ENCODE results near the gene MSRB3. TPM values are rescaled to one million over a fixed set of nuclear protein-coding genes. Genes with fewer than 3 reads are reported as not detected.

MSRB3 gene
- total RNA-seq, 1 experiment from 2014 or later: 1.8 TPM

DNA sequence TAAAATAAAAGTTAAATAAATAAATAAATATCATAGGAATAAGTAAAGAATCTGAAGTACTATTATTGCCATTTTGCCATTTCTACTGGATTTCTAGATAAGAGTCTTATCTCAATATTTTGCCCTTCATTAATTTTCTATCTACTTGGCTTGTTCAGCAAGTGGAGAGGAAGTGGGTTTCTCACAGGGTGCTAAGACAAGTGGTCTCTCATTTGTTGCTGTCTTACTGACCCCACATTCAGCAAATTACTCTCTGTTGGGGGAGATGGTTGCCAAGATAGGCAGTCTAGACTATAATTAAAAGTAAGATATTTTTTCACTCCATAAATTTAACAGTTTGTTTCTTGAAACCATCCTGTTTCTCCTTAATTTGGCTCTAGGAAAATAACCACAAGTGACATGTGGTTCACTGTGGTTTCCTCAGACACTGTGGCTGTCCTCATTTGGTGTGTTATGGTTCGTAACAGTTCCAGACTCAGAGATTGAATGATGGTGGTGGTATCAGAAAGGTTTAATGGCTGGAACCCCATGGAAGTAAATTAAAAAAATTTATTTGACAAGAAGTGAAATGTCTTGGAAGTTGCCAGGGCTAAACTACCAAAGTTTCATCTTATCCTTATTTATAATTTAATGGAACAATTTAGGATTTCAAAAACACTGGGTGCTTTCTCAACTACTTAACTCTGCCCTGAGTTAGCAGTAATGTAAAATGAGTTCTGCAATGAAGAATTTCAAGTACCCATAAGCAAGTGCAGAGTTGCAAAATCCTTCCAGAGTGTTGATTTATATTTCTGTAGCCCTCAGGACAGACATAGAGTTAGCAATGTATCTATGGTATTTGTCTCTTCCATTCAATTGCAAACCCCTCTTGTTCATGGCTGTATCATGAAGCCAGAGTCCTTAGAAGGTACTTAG lies 214.8 kb downstream of the MSRB3 start:
- no peak for TF ChIP-seq TCF7 (CRISPR knock-in tag; IDR thresholded peaks at IDR 0.05; ENCODE audit: low read depth)
- TF ChIP-seq ZNF317 (CRISPR knock-in tag; IDR thresholded peaks at IDR 0.05; ENCODE audit: borderline replicate concordance, low read depth): no peak
- no peak for TF ChIP-seq EMX1 (CRISPR knock-in tag; IDR thresholded peaks at IDR 0.05)
- no peak for TF ChIP-seq SP1 (CRISPR knock-in tag; conservative IDR thresholded peaks at IDR 0.05)
- no peak for TF ChIP-seq ZNF232 (CRISPR knock-in tag; IDR thresholded peaks at IDR 0.05)
- Mint-ChIP-seq H3K4me1 (peaks cover 17% of the 10 kb centered on the region), H3K4me3 (no peak overlapping the region), H3K9me3 (peaks cover 6% of the 10 kb centered on the region), H3K36me3 (no peaks in the 10 kb centered on the region), H3K27ac (no peak overlapping the region), H3K27me3 (ENCODE audit: low read depth) (no peaks in the 10 kb centered on the region; the same call in 1 of the 2 replicates)
- ATAC-seq: no peak
- CTCF ChIA-PET: no interaction called here
- POLR2A ChIA-PET: no interaction called here
- DNase-seq (ENCODE audit: low spot score): no peak

DNA sequence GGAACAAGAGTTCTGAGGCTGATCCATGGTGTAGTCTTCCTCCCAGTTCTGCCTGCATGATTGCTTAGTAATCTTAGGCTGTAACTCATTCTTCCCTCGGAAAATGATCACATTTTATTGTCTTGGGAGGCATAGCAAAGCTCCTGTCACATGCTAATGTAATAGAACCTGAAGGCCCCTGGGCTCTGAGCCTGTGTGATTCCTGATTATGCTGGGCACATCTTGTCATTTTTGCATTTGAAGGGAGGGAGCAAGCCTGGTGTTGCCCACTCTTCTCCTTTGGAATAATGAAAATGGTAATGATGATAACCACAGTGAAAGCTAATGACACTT lies 215.4 kb downstream of the MSRB3 start:
- Mint-ChIP-seq H3K27ac (no peak overlapping the region), H3K4me1 (peaks cover 17% of the 10 kb centered on the region), H3K4me3 (no peak overlapping the region), H3K9me3 (peaks cover 6% of the 10 kb centered on the region), H3K27me3 (ENCODE audit: low read depth) (no peaks in the 10 kb centered on the region; the same call in 1 of the 2 replicates), H3K36me3 (no peaks in the 10 kb centered on the region)
- DNase-seq (ENCODE audit: low spot score): no peak
- ChIA-PET POLR2A (no interaction called here), CTCF (no interaction called here)
- ATAC-seq: no peak
- TF ChIP-seq SMAD3 (CRISPR knock-in tag; IDR thresholded peaks at IDR 0.05; ENCODE audit: borderline replicate concordance) (no peak), FOXJ3 (CRISPR knock-in tag; IDR thresholded peaks at IDR 0.05; ENCODE audit: borderline replicate concordance) (no peak), NR1H2 (CRISPR knock-in tag; IDR thresholded peaks at IDR 0.05) (no peak), NFYB (CRISPR knock-in tag; conservative IDR thresholded peaks at IDR 0.05; ENCODE audit: low read depth) (no peak), KAT7 (CRISPR knock-in tag; IDR thresholded peaks at IDR 0.05; ENCODE audit: borderline replicate concordance) (no peak)
- TF ChIP-seq, protein P1, sequence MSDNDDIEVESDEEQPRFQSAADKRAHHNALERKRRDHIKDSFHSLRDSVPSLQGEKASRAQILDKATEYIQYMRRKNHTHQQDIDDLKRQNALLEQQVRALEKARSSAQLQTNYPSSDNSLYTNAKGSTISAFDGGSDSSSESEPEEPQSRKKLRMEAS (CRISPR knock-in tag; IDR thresholded peaks at IDR 0.05): no peak

DNA sequence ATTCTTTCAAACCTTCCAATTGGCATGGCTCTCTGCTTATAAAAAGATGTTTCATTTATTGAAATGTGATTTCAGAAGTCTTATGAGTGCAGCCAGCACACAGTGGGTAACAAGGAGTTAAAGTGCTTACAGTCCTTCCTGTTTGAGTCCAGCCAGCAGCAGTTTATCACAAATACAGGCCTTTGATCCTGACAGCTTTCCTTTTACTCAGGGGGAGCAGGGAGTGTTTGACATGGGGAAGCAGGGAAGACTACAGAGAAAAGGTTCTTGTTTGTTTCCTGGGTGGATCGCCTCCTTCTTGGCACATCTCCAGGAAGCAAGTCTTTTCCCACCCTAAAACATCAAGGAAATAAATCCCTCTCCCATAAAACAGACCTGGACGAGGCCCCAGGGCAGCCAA lies 216.1 kb downstream of the MSRB3 start:
- ATAC-seq: no peak
- H3K4me3 Mint-ChIP-seq: no peak overlapping the region
- H3K4me1 Mint-ChIP-seq: peaks cover 17% of the 10 kb centered on the region
- H3K27me3 Mint-ChIP-seq (ENCODE audit: low read depth): no peaks in the 10 kb centered on the region; the same call in 1 of the 2 replicates
- DNase-seq (ENCODE audit: low spot score): no peak
- peaks cover 6% of the 10 kb centered on the region for H3K9me3 Mint-ChIP-seq
- no peak for TF ChIP-seq NFATC4 (CRISPR knock-in tag; IDR thresholded peaks at IDR 0.05)
- TF ChIP-seq TCF7 (CRISPR knock-in tag; IDR thresholded peaks at IDR 0.05; ENCODE audit: low read depth): no peak
- TF ChIP-seq, protein P2, sequence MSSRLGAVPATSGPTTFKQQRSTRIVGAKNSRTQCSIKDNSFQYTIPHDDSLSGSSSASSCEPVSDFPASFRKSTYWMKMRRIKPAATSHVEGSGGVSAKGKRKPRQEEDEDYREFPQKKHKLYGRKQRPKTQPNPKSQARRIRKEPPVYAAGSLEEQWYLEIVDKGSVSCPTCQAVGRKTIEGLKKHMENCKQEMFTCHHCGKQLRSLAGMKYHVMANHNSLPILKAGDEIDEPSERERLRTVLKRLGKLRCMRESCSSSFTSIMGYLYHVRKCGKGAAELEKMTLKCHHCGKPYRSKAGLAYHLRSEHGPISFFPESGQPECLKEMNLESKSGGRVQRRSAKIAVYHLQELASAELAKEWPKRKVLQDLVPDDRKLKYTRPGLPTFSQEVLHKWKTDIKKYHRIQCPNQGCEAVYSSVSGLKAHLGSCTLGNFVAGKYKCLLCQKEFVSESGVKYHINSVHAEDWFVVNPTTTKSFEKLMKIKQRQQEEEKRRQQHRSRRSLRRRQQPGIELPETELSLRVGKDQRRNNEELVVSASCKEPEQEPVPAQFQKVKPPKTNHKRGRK (CRISPR knock-in tag; IDR thresholded peaks at IDR 0.05; ENCODE audit: borderline replicate concordance): no peak
- no peak for TF ChIP-seq SP1 (CRISPR knock-in tag; conservative IDR thresholded peaks at IDR 0.05)
- TF ChIP-seq, protein P3, sequence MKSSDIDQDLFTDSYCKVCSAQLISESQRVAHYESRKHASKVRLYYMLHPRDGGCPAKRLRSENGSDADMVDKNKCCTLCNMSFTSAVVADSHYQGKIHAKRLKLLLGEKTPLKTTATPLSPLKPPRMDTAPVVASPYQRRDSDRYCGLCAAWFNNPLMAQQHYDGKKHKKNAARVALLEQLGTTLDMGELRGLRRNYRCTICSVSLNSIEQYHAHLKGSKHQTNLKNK (CRISPR knock-in tag; IDR thresholded peaks at IDR 0.05): no peak
- no peak for TF ChIP-seq ETV6 (CRISPR knock-in tag; IDR thresholded peaks at IDR 0.05)
- TF ChIP-seq, protein P4, sequence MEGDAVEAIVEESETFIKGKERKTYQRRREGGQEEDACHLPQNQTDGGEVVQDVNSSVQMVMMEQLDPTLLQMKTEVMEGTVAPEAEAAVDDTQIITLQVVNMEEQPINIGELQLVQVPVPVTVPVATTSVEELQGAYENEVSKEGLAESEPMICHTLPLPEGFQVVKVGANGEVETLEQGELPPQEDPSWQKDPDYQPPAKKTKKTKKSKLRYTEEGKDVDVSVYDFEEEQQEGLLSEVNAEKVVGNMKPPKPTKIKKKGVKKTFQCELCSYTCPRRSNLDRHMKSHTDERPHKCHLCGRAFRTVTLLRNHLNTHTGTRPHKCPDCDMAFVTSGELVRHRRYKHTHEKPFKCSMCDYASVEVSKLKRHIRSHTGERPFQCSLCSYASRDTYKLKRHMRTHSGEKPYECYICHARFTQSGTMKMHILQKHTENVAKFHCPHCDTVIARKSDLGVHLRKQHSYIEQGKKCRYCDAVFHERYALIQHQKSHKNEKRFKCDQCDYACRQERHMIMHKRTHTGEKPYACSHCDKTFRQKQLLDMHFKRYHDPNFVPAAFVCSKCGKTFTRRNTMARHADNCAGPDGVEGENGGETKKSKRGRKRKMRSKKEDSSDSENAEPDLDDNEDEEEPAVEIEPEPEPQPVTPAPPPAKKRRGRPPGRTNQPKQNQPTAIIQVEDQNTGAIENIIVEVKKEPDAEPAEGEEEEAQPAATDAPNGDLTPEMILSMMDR (IDR thresholded peaks at IDR 0.05): no peak
- no peak for TF ChIP-seq FOXJ3 (CRISPR knock-in tag; IDR thresholded peaks at IDR 0.05; ENCODE audit: borderline replicate concordance)
- no peak for TF ChIP-seq CREB1 (CRISPR knock-in tag; IDR thresholded peaks at IDR 0.05)
- TF ChIP-seq HMGA2 (CRISPR knock-in tag; IDR thresholded peaks at IDR 0.05): no peak
- TF ChIP-seq, protein P5, sequence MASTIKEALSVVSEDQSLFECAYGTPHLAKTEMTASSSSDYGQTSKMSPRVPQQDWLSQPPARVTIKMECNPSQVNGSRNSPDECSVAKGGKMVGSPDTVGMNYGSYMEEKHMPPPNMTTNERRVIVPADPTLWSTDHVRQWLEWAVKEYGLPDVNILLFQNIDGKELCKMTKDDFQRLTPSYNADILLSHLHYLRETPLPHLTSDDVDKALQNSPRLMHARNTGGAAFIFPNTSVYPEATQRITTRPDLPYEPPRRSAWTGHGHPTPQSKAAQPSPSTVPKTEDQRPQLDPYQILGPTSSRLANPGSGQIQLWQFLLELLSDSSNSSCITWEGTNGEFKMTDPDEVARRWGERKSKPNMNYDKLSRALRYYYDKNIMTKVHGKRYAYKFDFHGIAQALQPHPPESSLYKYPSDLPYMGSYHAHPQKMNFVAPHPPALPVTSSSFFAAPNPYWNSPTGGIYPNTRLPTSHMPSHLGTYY (CRISPR knock-in tag; IDR thresholded peaks at IDR 0.05): no peak
- TF ChIP-seq, protein P6, sequence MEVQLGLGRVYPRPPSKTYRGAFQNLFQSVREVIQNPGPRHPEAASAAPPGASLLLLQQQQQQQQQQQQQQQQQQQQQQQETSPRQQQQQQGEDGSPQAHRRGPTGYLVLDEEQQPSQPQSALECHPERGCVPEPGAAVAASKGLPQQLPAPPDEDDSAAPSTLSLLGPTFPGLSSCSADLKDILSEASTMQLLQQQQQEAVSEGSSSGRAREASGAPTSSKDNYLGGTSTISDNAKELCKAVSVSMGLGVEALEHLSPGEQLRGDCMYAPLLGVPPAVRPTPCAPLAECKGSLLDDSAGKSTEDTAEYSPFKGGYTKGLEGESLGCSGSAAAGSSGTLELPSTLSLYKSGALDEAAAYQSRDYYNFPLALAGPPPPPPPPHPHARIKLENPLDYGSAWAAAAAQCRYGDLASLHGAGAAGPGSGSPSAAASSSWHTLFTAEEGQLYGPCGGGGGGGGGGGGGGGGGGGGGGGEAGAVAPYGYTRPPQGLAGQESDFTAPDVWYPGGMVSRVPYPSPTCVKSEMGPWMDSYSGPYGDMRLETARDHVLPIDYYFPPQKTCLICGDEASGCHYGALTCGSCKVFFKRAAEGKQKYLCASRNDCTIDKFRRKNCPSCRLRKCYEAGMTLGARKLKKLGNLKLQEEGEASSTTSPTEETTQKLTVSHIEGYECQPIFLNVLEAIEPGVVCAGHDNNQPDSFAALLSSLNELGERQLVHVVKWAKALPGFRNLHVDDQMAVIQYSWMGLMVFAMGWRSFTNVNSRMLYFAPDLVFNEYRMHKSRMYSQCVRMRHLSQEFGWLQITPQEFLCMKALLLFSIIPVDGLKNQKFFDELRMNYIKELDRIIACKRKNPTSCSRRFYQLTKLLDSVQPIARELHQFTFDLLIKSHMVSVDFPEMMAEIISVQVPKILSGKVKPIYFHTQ (CRISPR knock-in tag; IDR thresholded peaks at IDR 0.05): no peak
- TF ChIP-seq MXD4 (CRISPR knock-in tag; IDR thresholded peaks at IDR 0.05; ENCODE audit: borderline replicate concordance): no peak
- no peak for TF ChIP-seq SOX15 (CRISPR knock-in tag; IDR thresholded peaks at IDR 0.05)
- no peak for TF ChIP-seq NR3C1 (CRISPR knock-in tag; conservative IDR thresholded peaks at IDR 0.05; ENCODE audit: low read depth)
- no peak overlapping the region for H3K27ac Mint-ChIP-seq
- POLR2A ChIA-PET: interaction anchor here (0.5 kb wide), 1 partner anchor 1236 kb away, joined by 3 read pairs; no protein-coding TSS in a partner anchor
- no peaks in the 10 kb centered on the region for H3K36me3 Mint-ChIP-seq
- CTCF ChIA-PET: no interaction called here
